ENCODE results near the gene C16orf46. TPM values are rescaled to one million over a fixed set of nuclear protein-coding genes. Genes with fewer than 3 reads are reported as not detected.

C16orf46 gene
- total and polyA plus RNA-seq, 2 of the 13 experiments (the other 11 are each of a cell fraction or from before 2014, with no cell fraction given) = 0.38 to 0.55 TPM

DNA sequence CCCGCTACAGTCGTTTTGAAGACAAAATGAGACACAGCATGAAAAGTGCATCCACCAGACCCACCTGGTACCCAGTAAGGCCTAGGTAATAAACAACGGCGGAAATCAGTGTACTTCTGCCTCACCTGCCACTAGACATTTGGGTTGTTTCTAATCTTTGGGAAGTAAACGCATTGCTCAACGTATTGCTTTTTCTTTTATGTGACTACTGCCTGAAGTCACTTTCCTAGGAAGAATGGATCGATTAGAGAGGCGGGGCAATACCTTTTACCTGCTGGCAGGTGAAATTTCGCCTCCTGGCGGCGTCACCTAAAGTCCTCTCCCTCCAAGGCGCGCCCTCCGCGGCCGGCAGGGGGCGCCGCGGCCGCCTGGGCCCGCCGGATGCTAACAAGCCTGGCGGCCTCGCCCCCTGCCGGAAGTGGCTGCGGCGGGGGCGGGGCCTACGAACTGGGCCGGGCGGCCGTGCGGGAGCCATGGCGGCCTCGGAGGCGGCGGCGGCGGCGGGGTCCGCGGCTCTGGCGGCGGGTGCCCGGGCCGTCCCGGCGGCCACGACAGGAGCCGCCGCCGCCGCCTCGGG lies 41.6 kb downstream of the C16orf46 start, which contains the start of gene ATMIN (continued):
- TF ChIP-seq ZMYM4 (CRISPR knock-in tag; IDR thresholded peaks at IDR 0.05) = peak; percentile 78; the same call in 1 of the 2 replicates
- no peak for TF ChIP-seq AKAP8 (CRISPR knock-in tag; IDR thresholded peaks at IDR 0.05)
- peak; percentile 93 for TF ChIP-seq YY1 (IDR thresholded peaks at IDR 0.05; ENCODE audit: insufficient read depth, insufficient replicate concordance, low read depth, low read length)
- no peak for TF ChIP-seq GTF3A (CRISPR knock-in tag; conservative IDR thresholded peaks at IDR 0.05)
- TF ChIP-seq, protein P1, sequence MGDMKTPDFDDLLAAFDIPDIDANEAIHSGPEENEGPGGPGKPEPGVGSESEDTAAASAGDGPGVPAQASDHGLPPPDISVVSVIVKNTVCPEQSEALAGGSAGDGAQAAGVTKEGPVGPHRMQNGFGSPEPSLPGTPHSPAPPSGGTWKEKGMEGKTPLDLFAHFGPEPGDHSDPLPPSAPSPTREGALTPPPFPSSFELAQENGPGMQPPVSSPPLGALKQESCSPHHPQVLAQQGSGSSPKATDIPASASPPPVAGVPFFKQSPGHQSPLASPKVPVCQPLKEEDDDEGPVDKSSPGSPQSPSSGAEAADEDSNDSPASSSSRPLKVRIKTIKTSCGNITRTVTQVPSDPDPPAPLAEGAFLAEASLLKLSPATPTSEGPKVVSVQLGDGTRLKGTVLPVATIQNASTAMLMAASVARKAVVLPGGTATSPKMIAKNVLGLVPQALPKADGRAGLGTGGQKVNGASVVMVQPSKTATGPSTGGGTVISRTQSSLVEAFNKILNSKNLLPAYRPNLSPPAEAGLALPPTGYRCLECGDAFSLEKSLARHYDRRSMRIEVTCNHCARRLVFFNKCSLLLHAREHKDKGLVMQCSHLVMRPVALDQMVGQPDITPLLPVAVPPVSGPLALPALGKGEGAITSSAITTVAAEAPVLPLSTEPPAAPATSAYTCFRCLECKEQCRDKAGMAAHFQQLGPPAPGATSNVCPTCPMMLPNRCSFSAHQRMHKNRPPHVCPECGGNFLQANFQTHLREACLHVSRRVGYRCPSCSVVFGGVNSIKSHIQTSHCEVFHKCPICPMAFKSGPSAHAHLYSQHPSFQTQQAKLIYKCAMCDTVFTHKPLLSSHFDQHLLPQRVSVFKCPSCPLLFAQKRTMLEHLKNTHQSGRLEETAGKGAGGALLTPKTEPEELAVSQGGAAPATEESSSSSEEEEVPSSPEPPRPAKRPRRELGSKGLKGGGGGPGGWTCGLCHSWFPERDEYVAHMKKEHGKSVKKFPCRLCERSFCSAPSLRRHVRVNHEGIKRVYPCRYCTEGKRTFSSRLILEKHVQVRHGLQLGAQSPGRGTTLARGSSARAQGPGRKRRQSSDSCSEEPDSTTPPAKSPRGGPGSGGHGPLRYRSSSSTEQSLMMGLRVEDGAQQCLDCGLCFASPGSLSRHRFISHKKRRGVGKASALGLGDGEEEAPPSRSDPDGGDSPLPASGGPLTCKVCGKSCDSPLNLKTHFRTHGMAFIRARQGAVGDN (CRISPR knock-in tag; IDR thresholded peaks at IDR 0.05) = peak; percentile 59
- no peak for TF ChIP-seq ZNF17 (CRISPR knock-in tag; IDR thresholded peaks at IDR 0.05)
- no peak for TF ChIP-seq ZNF674 (CRISPR knock-in tag; IDR thresholded peaks at IDR 0.05; ENCODE audit: low read depth)
- peak; percentile 68 for TF ChIP-seq SALL1 (CRISPR knock-in tag; IDR thresholded peaks at IDR 0.05)
- TF ChIP-seq KDM3A (CRISPR knock-in tag; IDR thresholded peaks at IDR 0.05; ENCODE audit: low read depth) = peak; percentile 64; the same call in 1 of the 2 replicates
- no peak for TF ChIP-seq NRL (CRISPR knock-in tag; IDR thresholded peaks at IDR 0.05; ENCODE audit: borderline replicate concordance)
- TF ChIP-seq, protein P2, sequence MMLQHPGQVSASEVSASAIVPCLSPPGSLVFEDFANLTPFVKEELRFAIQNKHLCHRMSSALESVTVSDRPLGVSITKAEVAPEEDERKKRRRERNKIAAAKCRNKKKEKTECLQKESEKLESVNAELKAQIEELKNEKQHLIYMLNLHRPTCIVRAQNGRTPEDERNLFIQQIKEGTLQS (CRISPR knock-in tag; IDR thresholded peaks at IDR 0.05) = 0 out of 2 replicates have a peak, but pooled peaks have one; percentile 8
- TF ChIP-seq FOXJ3 (CRISPR knock-in tag; IDR thresholded peaks at IDR 0.05; ENCODE audit: borderline replicate concordance) = no peak
- TF ChIP-seq TSC22D2 (CRISPR knock-in tag; IDR thresholded peaks at IDR 0.05; ENCODE audit: borderline replicate concordance) = no peak
- peak; percentile 65 for TF ChIP-seq PHF5A (CRISPR knock-in tag; IDR thresholded peaks at IDR 0.05; ENCODE audit: low read depth, unreplicated experiment)
- no peak for TF ChIP-seq ZNF256 (CRISPR knock-in tag; conservative IDR thresholded peaks at IDR 0.05)
- no peak for TF ChIP-seq TAF15 (IDR thresholded peaks at IDR 0.05; ENCODE audit: low read depth, low read length, poor library complexity, severe bottlenecking)
- no peak for TF ChIP-seq ZNF337 (CRISPR knock-in tag; IDR thresholded peaks at IDR 0.05; ENCODE audit: borderline replicate concordance, low read depth)
- TF ChIP-seq RBM39 (IDR thresholded peaks at IDR 0.05; ENCODE audit: low read depth, low read length, poor library complexity, severe bottlenecking) = no peak
- TF ChIP-seq, protein P3, sequence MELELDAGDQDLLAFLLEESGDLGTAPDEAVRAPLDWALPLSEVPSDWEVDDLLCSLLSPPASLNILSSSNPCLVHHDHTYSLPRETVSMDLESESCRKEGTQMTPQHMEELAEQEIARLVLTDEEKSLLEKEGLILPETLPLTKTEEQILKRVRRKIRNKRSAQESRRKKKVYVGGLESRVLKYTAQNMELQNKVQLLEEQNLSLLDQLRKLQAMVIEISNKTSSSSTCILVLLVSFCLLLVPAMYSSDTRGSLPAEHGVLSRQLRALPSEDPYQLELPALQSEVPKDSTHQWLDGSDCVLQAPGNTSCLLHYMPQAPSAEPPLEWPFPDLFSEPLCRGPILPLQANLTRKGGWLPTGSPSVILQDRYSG (CRISPR knock-in tag; IDR thresholded peaks at IDR 0.05) = no peak
- no peak for TF ChIP-seq ZNF550 (CRISPR knock-in tag; IDR thresholded peaks at IDR 0.05; ENCODE audit: borderline replicate concordance)
- no peak for TF ChIP-seq HOXA5 (CRISPR knock-in tag; IDR thresholded peaks at IDR 0.05)
- TF ChIP-seq, protein P4, sequence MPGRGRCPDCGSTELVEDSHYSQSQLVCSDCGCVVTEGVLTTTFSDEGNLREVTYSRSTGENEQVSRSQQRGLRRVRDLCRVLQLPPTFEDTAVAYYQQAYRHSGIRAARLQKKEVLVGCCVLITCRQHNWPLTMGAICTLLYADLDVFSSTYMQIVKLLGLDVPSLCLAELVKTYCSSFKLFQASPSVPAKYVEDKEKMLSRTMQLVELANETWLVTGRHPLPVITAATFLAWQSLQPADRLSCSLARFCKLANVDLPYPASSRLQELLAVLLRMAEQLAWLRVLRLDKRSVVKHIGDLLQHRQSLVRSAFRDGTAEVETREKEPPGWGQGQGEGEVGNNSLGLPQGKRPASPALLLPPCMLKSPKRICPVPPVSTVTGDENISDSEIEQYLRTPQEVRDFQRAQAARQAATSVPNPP (CRISPR knock-in tag; IDR thresholded peaks at IDR 0.05) = no peak
- 0 out of 2 replicates have a peak, but pooled peaks have one; percentile 42 for TF ChIP-seq MED1 (CRISPR knock-in tag; IDR thresholded peaks at IDR 0.05)
- no peak for TF ChIP-seq ZNF629 (CRISPR knock-in tag; conservative IDR thresholded peaks at IDR 0.05)
- no peak for TF ChIP-seq CENPT (CRISPR knock-in tag; IDR thresholded peaks at IDR 0.05; ENCODE audit: low read depth)

Data from HepG2 (cell line).